Ascending aorta (tissue), 2 donors: Measurements from ENCODE around the gene CTXN1. TPM values are rescaled to one million over a fixed set of nuclear protein-coding genes. Genes with fewer than 3 reads are reported as not detected.

Source experiments
- DNase-seq, 2 donors: peaks; one replicate each; pipeline ENCODE4 v3.0.0-alpha.2; 2019; ENCODE audit warnings: low spot score in 2 of 2
- H3K27ac ChIP-seq, 2 donors: fragments of 200-600 bp; sonication (generic); one replicate each; pipeline ENCODE4 v1.5.1; 2016 to 2017; ENCODE audit warnings: mild to moderate bottlenecking in 1 of 2
- H3K27me3 ChIP-seq: fragments of 200-600 bp; sonication (generic); one replicate; pipeline ENCODE4 v1.5.1; 2017
- H3K36me3 ChIP-seq, 2 donors: fragments of 200-600 bp; sonication (generic); one replicate each; pipeline ENCODE4 v1.5.1; 2016
- H3K4me1 ChIP-seq, 2 donors: fragments of 200-600 bp; sonication (generic); one replicate each; pipeline ENCODE4 v1.5.1; 2016 to 2017; ENCODE audit warnings: mild to moderate bottlenecking in 1 of 2
- H3K4me3 ChIP-seq, 2 donors: fragments of 200-600 bp; sonication (generic); one replicate each; pipeline ENCODE4 v1.5.1; 2016 to 2017; ENCODE audit warnings: mild to moderate bottlenecking in 1 of 2
- H3K9me3 ChIP-seq, 2 donors: fragments of 200-600 bp; sonication (generic); one replicate each; pipeline ENCODE4 v1.5.1; 2016
- intact Hi-C: fragments of 100-400 bp; cut with DNase I; formaldehyde crosslinking; loops from one replicate; pipeline ENCODE4 v1.15.1; 2023
- total RNA-seq: library from RNA; depleted of rRNA; stranded (reverse); fragments of >200 nt; gene quantifications from one replicate; pipeline ENCODE4 v1.1.0, GENCODE V29; 2016
- TF ChIP-seq, protein P1 (sequence below), 3 experiments: fragments of 200-600 bp in 2 of 3; fragments of 450-650 bp in 1 of 3; sonication (generic) in 2 of 3; IDR thresholded peaks; one replicate each; pipeline ENCODE4 v1.5.1; 2016 to 2019; ENCODE audit warnings: antibody characterized with exemption in 3 of 3, mild to moderate bottlenecking in 1 of 3, moderate library complexity in 1 of 3

The CTXN1 gene
- total RNA-seq, 1 donor from 2014 or later = not detected

DNA sequence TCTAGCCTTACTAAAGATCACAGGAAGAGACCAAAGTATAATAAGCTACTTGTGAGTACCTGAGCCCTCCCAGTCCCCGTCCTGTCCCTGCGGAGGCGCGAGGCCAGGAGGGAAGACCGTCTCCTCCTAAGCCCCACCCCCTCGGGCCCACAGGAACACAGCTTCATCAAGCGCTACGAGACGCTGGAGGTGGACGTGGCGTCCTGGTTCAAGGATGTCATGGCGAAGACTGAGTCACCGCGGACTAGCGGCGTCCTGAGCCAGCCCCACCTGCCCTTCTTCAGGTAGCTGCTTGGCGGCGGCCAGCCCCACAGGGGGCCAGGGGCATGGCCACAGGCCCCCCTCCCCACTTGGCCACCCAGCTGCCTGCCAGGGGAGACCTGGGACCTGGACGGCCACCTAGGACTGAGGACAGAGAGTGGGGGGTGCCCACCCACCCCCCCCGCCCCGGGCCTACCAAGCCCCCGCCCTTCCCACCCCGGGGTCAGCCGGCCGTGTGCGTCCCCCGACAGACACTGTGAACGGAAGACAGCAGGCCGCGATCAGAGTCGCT lies 13.7 kb downstream of the CTXN1 start:
- Histone ChIP-seq H3K27ac (no peak overlapping the region), H3K4me3 (no peak overlapping the region), H3K36me3 (peaks cover 42 to 47% of the 10 kb centered on the region in 2 donors), H3K9me3 (no peaks in the 10 kb centered on the region), H3K4me1 (peaks cover 7 to 10% of the 10 kb centered on the region in 2 donors), H3K27me3 (peaks cover 9% of the 10 kb centered on the region)
- TF ChIP-seq, protein P1, sequence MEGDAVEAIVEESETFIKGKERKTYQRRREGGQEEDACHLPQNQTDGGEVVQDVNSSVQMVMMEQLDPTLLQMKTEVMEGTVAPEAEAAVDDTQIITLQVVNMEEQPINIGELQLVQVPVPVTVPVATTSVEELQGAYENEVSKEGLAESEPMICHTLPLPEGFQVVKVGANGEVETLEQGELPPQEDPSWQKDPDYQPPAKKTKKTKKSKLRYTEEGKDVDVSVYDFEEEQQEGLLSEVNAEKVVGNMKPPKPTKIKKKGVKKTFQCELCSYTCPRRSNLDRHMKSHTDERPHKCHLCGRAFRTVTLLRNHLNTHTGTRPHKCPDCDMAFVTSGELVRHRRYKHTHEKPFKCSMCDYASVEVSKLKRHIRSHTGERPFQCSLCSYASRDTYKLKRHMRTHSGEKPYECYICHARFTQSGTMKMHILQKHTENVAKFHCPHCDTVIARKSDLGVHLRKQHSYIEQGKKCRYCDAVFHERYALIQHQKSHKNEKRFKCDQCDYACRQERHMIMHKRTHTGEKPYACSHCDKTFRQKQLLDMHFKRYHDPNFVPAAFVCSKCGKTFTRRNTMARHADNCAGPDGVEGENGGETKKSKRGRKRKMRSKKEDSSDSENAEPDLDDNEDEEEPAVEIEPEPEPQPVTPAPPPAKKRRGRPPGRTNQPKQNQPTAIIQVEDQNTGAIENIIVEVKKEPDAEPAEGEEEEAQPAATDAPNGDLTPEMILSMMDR (IDR thresholded peaks at IDR 0.05) = no peak
- intact Hi-C loops = no loop called here
- DNase-seq = no peak

DNA sequence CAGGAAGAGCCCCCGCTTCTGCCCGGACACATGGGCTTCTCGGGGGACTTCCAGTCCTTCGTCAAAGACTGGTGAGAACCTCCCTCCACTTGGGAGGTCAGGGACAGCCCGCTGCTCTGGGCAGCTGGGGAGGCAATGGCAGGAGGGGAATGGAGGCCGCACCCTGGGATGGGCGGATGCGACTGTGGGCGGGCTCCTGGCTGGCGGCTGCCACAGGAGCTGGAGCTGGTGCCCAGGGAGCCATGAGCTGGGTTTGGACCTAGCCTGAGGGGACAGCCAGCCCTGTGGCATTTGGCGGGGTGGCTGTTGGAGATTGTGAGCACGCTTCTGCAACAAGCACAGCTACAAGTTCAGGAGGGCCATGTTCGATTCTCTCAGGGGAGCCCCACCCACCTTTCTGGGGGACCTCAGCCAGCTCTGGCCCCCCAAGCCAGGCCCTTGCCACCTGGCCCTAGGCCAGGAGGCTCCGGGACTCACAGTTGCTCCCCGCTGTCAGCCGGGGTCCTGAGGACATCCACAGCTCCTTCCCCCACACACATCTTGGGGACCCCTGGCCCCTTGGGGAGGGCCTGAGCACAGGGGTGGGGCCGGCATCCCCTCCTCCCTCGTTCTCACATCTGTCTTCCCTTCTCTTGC lies 14.3 kb downstream of the CTXN1 start:
- Histone ChIP-seq H3K4me3 (no peak overlapping the region), H3K27ac (no peak overlapping the region), H3K4me1 (peaks cover 7 to 8% of the 10 kb centered on the region in 2 donors), H3K9me3 (no peaks in the 10 kb centered on the region), H3K36me3 (peaks cover 42 to 47% of the 10 kb centered on the region in 2 donors), H3K27me3 (peaks cover 5% of the 10 kb centered on the region)
- TF ChIP-seq, protein P1 (IDR thresholded peaks at IDR 0.05) = no peak
- DNase-seq = no peak
- intact Hi-C loops = no loop called here

DNA sequence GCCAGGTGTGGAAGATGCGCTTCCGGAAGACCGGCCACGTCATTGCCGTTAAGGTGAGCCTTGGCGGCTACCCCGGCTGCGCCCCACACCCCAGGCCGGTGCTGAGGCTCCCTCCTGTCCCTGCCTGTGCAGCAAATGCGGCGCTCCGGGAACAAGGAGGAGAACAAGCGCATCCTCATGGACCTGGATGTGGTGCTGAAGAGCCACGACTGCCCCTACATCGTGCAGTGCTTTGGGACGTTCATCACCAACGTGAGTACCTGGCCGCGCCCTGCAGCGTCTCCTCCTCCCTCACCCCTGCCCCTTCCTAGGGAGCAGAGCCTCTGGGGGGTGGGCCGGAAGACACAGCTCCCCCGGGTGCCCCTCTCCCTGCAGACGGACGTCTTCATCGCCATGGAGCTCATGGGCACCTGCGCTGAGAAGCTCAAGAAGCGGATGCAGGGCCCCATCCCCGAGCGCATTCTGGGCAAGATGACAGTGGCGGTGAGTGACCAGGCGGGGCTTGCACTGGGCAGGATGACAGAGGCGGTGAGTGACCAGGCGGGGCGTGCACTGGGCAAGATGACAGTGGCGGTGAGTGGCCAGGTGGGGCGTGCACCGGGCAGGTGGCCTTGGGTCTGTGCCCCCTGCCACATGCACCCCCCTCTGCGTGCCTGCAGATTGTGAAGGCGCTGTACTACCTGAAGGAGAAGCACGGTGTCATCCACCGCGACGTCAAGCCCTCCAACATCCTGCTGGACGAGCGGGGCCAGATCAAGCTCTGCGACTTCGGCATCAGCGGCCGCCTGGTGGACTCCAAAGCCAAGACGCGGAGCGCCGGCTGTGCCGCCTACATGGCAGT lies 15.4 kb downstream of the CTXN1 start:
- Histone ChIP-seq H3K4me3 (no peak overlapping the region), H3K27ac (no peak overlapping the region), H3K27me3 (no peaks in the 10 kb centered on the region), H3K9me3 (no peaks in the 10 kb centered on the region), H3K4me1 (peaks cover 0 to 3% of the 10 kb centered on the region in 2 donors), H3K36me3 (peaks cover 48 to 57% of the 10 kb centered on the region in 2 donors)
- intact Hi-C loops = no loop called here
- TF ChIP-seq, protein P1 (IDR thresholded peaks at IDR 0.05) = no peak
- DNase-seq = no peak

DNA sequence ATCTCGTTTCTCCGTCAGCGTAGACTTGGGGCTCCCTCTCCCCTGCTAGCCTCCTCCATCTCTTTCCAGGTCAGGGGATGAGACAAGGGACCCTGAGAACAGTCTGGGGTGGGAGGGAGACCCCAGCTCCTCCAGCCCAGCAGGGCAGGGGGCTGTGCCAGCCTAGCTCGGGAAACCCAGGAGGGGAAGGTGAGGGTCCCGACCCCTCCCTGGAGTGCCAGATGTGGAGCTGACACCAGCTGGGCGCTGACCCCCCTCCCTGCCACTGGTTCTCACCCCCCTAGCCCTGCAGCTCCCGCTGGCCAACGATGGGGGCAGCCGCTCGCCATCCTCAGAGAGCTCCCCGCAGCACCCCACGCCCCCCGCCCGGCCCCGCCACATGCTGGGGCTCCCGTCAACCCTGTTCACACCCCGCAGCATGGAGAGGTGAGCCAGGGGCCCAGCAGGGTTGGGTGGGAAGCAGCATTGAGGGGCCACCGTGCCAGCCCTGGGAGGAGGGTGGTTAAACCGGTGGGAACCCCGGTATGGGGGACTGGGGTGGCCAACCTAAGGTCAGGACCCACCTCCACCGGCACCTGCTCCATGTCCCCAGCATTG lies 16.4 kb downstream of the CTXN1 start:
- intact Hi-C loops = no loop called here
- H3K27ac ChIP-seq = no peak overlapping the region
- no peaks in the 10 kb centered on the region for H3K9me3 ChIP-seq
- TF ChIP-seq, protein P1 (IDR thresholded peaks at IDR 0.05) = no peak
- no peak for DNase-seq
- no peak overlapping the region for H3K4me3 ChIP-seq
- H3K27me3 ChIP-seq = no peaks in the 10 kb centered on the region
- peaks cover 4 to 13% of the 10 kb centered on the region in 2 donors for H3K4me1 ChIP-seq
- peaks cover 49 to 57% of the 10 kb centered on the region in 2 donors for H3K36me3 ChIP-seq

DNA sequence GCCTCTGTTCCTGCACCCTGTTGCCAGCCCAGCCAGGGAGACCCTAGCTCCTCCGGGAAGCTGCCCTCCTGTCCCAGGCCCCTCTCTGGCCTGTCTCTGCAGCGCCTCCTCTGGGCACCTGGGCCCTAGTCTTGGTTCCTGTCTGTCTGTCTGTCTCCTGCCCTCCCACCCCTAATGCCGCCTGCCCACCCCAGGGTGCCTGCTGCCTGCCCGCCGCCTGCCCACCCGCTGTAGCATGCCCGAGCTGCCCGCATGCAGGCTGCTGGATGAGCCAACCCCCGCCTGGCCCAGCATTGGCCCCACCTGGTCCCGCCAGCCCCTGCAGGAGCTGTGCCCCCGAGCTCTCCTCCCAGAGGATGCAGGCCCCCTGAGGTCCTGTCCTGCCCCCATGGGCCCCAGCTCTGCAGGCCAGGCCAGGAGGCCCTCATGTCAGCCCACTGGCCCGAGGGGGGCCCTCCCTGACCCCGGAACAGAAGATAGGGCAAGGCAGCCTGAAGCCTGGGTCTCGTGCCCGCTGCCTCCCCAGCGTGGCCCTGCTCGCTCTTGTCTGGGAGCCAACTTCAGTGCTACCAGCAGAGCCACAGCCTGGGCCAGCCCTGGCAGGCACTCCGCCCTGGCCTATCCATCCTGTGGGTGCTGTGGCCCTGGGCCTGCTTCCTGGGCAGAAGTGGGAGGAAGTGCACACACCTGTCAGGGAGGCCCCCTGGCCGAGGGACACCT lies 17.0 kb downstream of the CTXN1 start:
- Histone ChIP-seq H3K4me1 (peaks cover 5 to 15% of the 10 kb centered on the region in 2 donors), H3K4me3 (no peak overlapping the region), H3K27me3 (no peaks in the 10 kb centered on the region), H3K27ac (no peak overlapping the region), H3K9me3 (no peaks in the 10 kb centered on the region), H3K36me3 (peaks cover 49 to 57% of the 10 kb centered on the region in 2 donors)
- intact Hi-C loops = no loop called here
- no peak for DNase-seq
- TF ChIP-seq, protein P1 (IDR thresholded peaks at IDR 0.05) = no peak
